ENCODE results near the gene ASB18.
A peak's percentile ranks its signal among the peaks of the same experiment; 100 is the strongest.

DNA sequence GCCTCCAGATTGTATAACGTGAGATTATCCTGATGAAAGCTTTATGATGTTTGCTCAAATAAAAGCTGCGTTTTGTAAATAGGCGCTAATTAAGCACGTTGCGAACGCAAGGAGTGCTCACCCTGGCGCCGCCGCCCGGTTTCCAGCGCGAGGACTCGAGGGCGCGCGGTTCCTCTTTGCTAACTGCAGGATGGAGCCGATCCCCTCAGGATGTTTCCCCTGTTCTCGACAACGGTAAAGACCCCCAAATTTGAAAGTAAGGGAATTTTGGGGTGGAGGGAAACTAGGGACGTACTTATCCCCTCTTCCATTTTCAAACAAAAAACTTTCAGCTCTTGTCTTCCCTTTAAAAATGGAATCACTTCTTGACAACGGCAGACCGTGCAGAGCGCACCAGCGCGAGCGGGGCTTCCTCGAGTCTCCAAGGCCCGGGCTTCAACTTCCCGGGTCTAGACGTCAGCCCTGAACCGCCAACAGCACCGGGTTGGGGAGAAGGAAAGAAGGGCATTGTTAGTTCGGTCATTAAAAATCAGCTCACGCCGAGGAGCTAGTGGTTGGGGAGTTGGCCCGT is 95.0 kb downstream of the ASB18 start:
- no peak for TF ChIP-seq POLR2AphosphoS5 (IDR thresholded peaks at IDR 0.05; ENCODE audit: borderline replicate concordance, low read depth, low read length)
- peak; percentile 34 for TF ChIP-seq EZH2 (IDR thresholded peaks at IDR 0.05)
- no peak for TF ChIP-seq FOXP2 (optimal IDR thresholded peaks at IDR 0.05; ENCODE audit: control extremely low read depth, extremely low read length, insufficient read depth)
